ENCODE results near the gene CDKN3.

DNA sequence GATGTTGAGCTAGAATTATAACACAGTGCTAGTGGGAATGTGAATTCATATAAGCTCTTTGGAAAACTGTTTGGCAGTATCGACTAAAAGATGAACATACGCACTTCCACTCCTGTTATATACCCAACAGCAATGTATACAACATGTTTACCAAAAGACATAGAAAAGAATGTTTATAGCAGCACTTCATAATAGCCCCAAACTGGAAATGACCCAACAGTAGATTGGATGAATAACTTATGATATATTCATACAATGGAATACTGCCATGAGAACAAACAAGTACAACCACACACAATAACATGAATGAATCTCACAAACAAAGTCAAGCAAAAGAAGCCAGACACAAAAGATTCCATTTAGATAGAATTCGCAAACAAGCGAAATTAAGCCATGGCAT lies 28.5 kb upstream of the CDKN3 start:
- no peak for TF ChIP-seq CTCF (IDR thresholded peaks at IDR 0.05)
- TF ChIP-seq POLR2AphosphoS5 (IDR thresholded peaks at IDR 0.05), result no peak
- TF ChIP-seq EP300 (IDR thresholded peaks at IDR 0.05), result no peak

Measured in stomach (tissue), 4 donors.